ENCODE data around the gene WSCD2.

WSCD2 gene

DNA sequence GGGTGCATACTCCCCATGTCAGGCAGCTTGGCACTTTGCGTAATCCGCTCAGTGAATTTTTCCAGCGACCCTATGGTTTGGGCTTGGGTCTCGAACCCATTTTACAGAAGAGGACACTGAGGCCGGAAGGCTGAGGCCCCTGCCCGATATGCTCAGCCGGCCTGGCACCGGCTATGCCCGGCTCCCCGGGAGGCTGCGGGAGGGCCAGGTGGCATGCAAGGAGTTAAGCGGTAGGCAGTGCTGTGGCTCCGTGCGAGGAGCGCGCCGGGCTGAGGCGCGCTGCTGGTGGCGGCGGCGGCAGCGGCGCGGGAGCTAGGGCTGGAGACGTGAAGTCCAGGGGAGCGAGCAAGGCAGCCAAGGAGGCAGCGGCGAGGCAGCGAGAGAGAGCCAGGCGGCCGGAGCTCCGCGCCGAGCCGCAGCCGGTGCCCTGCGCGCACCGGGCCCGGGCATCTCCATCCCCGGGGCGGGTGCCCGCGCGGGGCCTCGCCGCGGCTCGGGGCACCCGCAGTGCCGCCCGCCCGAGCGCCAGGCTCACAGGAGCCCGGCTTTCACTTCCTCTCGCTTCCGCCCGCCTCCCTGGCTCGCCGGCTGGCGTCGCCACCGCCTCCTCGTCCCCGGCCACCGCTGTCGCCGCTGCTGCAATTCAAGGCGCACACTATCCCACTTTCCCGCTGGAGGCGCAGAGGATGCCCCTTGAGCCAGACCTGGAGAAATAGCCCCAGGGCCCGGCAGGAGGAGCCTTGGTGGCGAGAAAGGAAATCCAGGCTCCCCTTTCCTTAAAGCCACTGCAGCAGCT is at the start of gene WSCD2:
WSCD2 (plus strand) TSS at position 272 of the 796 bp plus-strand sequence. CDS start 66,545 bp downstream, outside the sequence.
- peak; percentile 10 for DNase-seq (ENCODE audit: low read depth)

DNA sequence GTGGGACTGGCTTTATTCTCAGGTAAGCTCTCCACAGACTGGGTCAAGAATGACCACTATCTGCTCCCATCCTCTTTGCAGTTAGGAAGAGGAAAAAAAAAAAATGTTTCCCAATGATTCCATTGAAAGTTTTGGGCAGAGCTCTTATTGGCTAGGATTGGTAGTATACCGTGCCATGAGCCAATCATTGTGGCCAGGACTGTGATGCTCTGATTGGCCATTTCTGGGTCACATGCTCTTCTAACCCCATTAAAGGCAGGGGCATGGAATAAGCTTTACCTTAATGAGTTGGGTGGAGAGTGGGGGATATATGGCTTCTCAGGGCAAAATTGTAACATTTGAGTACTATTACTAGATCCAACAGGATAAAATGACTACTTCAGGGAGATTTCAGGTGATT is 49.4 kb upstream of the WSCD2 start:
- DNase-seq (ENCODE audit: low read depth): no peak

GRCh38 chr12:108080363-108080762 is 48.7 kb upstream of the WSCD2 start:
- no peak for DNase-seq (ENCODE audit: low read depth)

- DNase-seq (ENCODE audit: low read depth): no peak
Observed at GRCh38 chr12:108082485-108082884, 46.6 kb upstream of the WSCD2 start.

DNA sequence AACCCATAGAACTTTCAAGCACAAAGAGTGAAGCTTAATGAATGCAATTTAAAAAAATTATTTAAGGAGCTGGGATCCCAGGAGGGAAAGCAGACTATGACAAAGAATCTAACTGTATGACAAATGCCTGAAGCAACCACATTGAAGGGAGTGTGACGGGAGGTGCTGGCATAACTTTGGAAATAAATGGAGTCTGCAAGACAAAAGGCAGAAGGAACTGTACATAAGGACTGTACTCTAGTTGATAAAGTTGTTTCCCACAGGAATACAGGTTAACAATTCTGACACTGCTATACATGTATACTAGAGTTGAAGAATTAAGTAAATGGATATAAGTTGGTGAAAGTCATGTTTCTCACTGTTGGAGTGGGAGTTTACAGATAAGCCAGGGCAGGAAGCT is 41.2 kb upstream of the WSCD2 start:
- no peak for DNase-seq (ENCODE audit: low read depth)

- no peak for DNase-seq (ENCODE audit: low read depth)
Observed at GRCh38 chr12:108090107-108090899, 38.8 kb upstream of the WSCD2 start.

GRCh38 chr12:108090932-108091678 is 38.0 kb upstream of the WSCD2 start:
- no peak for DNase-seq (ENCODE audit: low read depth)

DNA sequence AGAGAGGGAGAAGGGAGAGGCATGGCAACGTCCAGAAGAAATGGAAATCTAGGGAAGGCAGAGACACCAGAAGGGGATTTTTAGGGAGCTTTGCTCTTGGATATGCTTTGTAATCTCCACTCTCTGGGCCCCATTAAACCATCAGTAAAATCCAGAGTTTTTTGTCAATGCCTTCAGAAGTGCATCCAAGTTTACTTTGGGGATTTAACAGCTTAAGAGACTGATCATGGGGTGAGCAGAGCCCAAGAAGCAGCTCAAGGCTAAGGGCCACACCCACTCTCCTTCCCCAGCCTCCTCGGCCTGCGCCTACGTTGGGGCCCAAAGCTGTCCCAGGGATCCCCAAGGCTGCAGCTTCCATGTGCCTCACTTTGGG is 37.4 kb upstream of the WSCD2 start:
- no peak for DNase-seq (ENCODE audit: low read depth)

GRCh38 chr12:108093209-108093608 is 35.9 kb upstream of the WSCD2 start:
- DNase-seq (ENCODE audit: low read depth): no peak

DNA sequence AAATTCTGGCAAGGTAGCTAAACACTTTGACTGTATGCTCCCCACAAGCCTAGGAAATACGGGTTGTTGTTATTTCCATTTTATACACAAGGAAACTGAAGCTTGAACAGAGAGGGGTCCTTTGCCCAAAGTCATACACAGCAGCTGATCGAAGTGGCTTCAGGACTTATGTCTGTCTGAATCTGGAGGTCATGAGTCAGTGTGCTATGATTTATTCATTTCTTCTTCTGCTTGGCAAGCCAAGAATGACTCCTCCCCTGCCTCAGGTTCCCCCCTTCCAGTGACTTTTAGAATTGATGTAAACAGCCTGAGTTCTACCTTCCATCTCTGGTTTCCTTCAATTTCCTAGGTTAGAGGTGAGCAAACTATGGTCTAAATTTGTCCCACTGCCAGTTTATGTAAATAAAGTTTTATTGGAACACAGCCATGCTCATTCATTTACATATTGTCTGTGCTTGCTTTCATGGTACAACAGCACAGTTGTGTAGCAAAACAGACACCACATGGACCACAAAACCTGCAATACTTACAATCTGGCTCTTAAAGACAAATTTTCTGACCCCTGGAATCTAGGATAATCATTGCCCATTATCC is 34.9 kb upstream of the WSCD2 start:
- no peak for DNase-seq (ENCODE audit: low read depth)

DNA sequence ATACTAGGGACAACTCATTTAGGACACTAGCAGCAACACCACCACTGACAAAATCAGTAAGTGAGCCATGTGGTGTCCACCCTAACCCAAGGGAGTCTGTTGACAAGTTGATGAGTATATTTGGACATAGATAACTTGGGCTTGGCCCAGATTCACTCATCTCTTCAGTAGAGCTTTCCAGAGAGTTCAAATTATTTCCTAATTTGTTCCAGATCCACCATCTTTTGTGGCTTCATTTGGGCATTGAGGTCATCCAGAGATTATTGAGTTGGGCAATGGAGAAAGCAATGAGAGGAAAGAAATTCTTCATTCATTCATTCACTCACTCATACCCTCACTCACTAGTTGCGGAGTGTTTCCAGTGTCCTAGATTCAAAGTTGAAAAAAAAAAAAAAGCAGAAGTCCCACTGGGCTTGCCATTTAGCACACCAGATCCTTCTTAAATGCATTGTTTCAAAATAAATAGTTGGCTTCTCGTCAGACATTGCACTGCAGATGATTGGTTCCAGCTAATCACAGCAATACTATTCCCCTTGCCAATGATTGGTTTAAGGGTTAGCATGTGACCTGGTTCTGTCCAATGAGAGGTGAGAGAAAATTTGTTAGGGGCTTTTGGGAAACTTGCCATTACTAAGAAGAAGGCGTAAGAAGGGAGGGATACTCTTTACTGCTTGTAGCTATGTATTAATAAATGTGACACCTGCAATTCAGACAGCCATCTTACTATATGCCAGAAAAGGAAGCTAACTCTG is 31.8 kb upstream of the WSCD2 start:
- DNase-seq (ENCODE audit: low read depth): no peak

GRCh38 chr12:108098374-108098773 is 30.7 kb upstream of the WSCD2 start:
- DNase-seq (ENCODE audit: low read depth): no peak

GRCh38 chr12:108099073-108099472 is 30.0 kb upstream of the WSCD2 start:
- DNase-seq (ENCODE audit: low read depth): no peak

GRCh38 chr12:108099778-108100489 is 29.2 kb upstream of the WSCD2 start:
- DNase-seq (ENCODE audit: low read depth): no peak

GRCh38 chr12:108101605-108102175 is 27.4 kb upstream of the WSCD2 start:
- no peak for DNase-seq (ENCODE audit: low read depth)

DNA sequence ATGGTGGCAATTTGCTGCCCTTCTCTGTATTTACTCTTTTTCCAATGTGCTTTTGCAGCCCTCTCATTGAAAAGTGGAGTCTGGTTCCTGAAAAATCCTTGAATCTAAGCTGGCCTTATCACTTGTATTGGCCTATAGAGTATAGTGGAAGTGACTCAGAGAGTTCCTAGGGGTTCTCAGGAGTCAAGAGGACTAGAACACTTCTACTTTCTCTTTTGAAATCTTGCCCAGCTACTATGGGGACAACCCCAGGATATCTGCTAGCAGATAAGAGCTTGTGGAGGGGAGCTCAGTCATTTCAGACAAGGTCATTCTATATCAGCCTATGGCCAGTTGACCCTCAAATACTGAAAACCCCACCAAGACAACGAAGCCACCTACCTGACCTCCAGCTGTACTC is 26.7 kb upstream of the WSCD2 start:
- DNase-seq (ENCODE audit: low read depth): no peak

- DNase-seq (ENCODE audit: low read depth): no peak
Observed at GRCh38 chr12:108103087-108103486, 26.0 kb upstream of the WSCD2 start.

DNA sequence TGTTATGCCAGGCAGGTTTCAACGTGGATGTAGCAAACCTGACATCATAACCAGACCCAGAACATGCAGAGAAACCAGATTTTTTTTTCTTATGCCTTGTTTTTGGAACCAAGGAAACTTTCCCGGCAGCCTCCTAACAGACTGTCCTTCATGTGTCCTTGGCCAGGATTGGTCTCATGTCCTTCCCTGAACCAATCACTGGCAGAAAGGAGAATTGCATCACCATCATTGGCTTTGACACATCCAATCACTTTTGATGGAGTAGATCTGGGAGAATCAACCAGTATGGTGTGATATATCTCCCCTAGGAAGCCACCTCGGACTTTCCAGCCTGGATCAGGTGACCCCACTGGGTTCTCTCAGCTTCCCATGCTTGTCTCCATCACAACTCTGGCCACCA is 25.6 kb upstream of the WSCD2 start:
- DNase-seq (ENCODE audit: low read depth): no peak

GRCh38 chr12:108104657-108105056 is 24.4 kb upstream of the WSCD2 start:
- DNase-seq (ENCODE audit: low read depth): no peak

GRCh38 chr12:108106599-108106998 is 22.5 kb upstream of the WSCD2 start:
- DNase-seq (ENCODE audit: low read depth): no peak

DNA sequence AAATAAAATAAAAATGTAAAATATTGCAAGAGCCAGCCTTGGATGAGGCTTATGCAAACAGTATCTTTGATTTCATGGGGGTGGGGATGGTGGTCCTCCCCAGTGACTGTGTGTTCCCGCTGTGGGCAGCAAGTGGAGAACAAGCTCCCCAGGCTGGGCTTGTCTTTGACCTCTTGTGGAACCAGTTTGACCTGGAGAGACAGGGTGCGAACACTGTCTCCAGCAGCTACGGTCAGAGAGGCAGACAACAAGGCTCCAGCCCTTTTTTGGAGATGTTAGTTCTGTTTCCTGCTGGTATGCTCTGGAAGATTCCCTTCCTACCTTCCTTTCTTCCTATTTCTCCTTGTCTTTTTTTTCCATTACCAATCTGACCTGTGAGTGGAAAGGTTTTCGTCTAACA is 21.8 kb upstream of the WSCD2 start:
- no peak for DNase-seq (ENCODE audit: low read depth)
